Testis (tissue), 3 donors: ENCODE measurements around the gene CHD8. TPM values are rescaled to one million over a fixed set of nuclear protein-coding genes. Genes with fewer than 3 reads are reported as not detected.
A peak's percentile ranks its signal among the peaks of the same experiment; 100 is the strongest.

Source experiments
- DNase-seq: peaks from one replicate; pipeline ENCODE4 v3.0.0-alpha.2; 2019
- H3K27ac ChIP-seq, 2 donors: fragments of 200-600 bp; sonication (generic); one replicate each; pipeline ENCODE4 v1.5.1; 2019
- H3K27me3 ChIP-seq: fragments of 200-600 bp; sonication (generic); one replicate; pipeline ENCODE4 v1.5.1; 2019
- H3K36me3 ChIP-seq: fragments of 200-600 bp; sonication (generic); one replicate; pipeline ENCODE4 v1.5.1; 2017; ENCODE audit warnings: low read depth; ENCODE audit errors: missing control alignments
- H3K4me1 ChIP-seq: fragments of 200-600 bp; sonication (generic); one replicate; pipeline ENCODE4 v1.5.1; 2019
- H3K4me3 ChIP-seq, 2 donors: fragments of 200-600 bp; sonication (generic); one replicate each; pipeline ENCODE4 v1.5.1; 2017 to 2019
- H3K9me3 ChIP-seq: fragments of 200-600 bp; sonication (generic); one replicate; pipeline ENCODE4 v1.5.1; 2017
- CTCF ChIP-seq, 3 experiments: fragments of 450-650 bp in 2 of 3; fragments of 200-600 bp in 1 of 3; sonication (generic) in 1 of 3; IDR thresholded peaks; one replicate each; pipeline ENCODE4 v1.5.1; 2016 to 2019; ENCODE audit warnings: antibody characterized with exemption in 3 of 3, mild to moderate bottlenecking in 2 of 3, moderate library complexity in 1 of 3
- POLR2A ChIP-seq: fragments of 450-650 bp; IDR thresholded peaks from one replicate; pipeline ENCODE4 v1.6.1; 2017; ENCODE audit warnings: antibody characterized with exemption, mild to moderate bottlenecking, moderate library complexity
- WGBS, 2 donors: methylation state at CpG; one replicate each; pipeline ENCODE4 v1.1.5; 2018; 5-methylcytosine and 5-hydroxymethylcytosine counted together
- intact Hi-C: fragments of 100-400 bp; cut with DNase I; formaldehyde crosslinking; loops from one replicate; pipeline ENCODE4 v1.15.1; 2023; ENCODE audit warnings: low total_unique reads
- polyA plus RNA-seq: library from polyadenylated mRNA; stranded (reverse); fragments of 350-450 nt; fragmentation: Illumina TruSeq; extraction: RNeasy Lipid Tissue Mini Kit (QIAGEN cat#74804); gene quantifications from one replicate; pipeline ENCODE4 v1.2.3, GENCODE V29; 2014; ENCODE audit warnings: low read depth, low replicate concordance; ENCODE audit not compliant: insufficient read depth
- total RNA-seq, 2 donors: library from RNA; depleted of rRNA; stranded (reverse); fragments of >200 nt; gene quantifications; one replicate each; pipeline ENCODE4 v1.2.3, GENCODE V29; 2016

CHD8 gene
- total and polyA plus RNA-seq, 3 donors from 2014 or later: 67.3 to 87.4 (median 82.8) TPM

DNA sequence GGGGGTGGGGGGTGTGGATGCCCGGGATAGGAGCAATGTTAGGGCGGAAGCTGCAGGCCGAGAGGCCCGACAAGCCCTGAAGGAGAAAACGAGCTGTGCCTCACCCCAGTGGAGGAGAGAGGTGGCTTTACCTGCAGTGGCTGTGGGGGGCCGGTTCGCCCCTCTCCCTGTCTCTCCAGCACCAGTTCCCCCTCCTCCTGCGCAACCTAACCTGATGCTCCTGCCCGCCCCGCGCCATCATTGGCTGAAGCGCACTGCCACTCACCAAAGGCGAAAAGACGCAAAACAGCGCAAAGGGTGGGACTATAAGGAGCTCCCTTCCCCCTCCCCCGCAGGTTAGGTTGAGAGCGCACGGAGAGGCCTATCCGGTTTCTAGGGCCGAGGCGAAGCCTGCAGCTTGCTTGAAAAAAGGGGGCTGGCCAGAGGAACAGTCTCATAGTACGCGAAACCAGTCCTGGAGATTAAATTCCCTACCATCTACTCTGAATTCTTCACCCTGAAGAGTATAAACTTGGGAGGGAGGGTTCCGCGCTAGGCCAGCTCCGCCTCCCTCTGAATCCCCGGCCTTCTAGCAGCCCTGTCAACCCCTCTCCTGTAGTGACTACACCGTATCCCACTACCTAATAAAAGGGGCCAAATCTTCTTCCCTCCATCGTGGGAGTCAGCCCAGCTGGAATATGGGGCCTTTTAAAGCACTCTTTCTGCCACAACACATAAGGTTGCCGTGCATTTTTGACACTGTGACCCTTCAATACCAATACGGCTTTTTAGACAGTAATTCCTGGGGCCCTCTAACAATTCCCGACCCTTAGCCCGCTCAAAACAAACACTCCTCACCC, 18.6 kb downstream of the CHD8 start:
- peak; percentile 99 for DNase-seq
- H3K36me3 ChIP-seq: no peaks in the 10 kb centered on the region
- H3K4me3 ChIP-seq: peak overlapping the region; percentile 90 to 93
- TF ChIP-seq POLR2A (no peak), CTCF (IDR thresholded peaks at IDR 0.05) (no peak)
- peaks cover 20% of the 10 kb centered on the region for H3K4me1 ChIP-seq
- no peaks in the 10 kb centered on the region for H3K9me3 ChIP-seq
- H3K27me3 ChIP-seq: no peaks in the 10 kb centered on the region
- intact Hi-C loops: no loop called here
- WGBS, 2 donors: 2% methylated on average over 27 to 33 of the region's 33 CpGs
- peak overlapping the region; percentile 57 to 93 for H3K27ac ChIP-seq

- H3K4me3 ChIP-seq: peak overlapping the region; percentile 90 to 93
- peak overlapping the region; percentile 57 to 93 for H3K27ac ChIP-seq
- H3K9me3 ChIP-seq: no peaks in the 10 kb centered on the region
- WGBS, 2 donors: 0 to 2% methylated on average over 11 of the region's 11 CpGs
- H3K27me3 ChIP-seq: no peaks in the 10 kb centered on the region
- intact Hi-C loops: no loop called here
- DNase-seq: no peak
- H3K36me3 ChIP-seq: no peaks in the 10 kb centered on the region
- peaks cover 20% of the 10 kb centered on the region for H3K4me1 ChIP-seq
- no peak for TF ChIP-seq POLR2A
- TF ChIP-seq CTCF (IDR thresholded peaks at IDR 0.05): no peak
Observed at GRCh38 chr14:21436567-21437062, 19.3 kb downstream of the CHD8 start.

GRCh38 chr14:21431126-21431525, 24.8 kb downstream of the CHD8 start:
- H3K27me3 ChIP-seq: no peaks in the 10 kb centered on the region
- H3K9me3 ChIP-seq: no peaks in the 10 kb centered on the region
- no peak for TF ChIP-seq POLR2A
- H3K36me3 ChIP-seq: no peaks in the 10 kb centered on the region
- H3K4me3 ChIP-seq: no peak overlapping the region
- intact Hi-C loops: no loop called here
- no peak for DNase-seq
- peaks cover 6% of the 10 kb centered on the region for H3K4me1 ChIP-seq
- 98 to 100% methylated on average over 2 of the region's 2 CpGs for WGBS, 2 donors
- no peak overlapping the region for H3K27ac ChIP-seq

DNA sequence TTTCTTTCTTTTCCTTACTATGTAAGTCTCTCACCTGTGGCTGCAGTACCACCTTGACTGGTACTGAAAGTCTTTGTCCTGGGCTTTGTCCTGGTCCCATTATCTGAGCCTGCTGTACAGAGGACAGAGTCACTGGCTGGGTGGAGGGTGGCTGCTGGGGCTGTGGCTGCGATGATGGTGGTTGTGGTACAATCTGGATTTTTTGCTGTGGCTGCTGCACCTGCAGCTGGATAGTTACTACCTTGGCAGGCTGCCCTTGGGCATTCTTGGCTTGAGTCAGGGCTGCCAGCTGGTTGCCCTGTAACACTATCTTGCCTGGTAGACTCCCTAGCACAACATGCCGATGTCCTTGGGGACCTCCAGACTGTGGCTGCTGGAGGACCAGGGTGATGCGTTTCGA, 27.0 kb downstream of the CHD8 start:
- no peaks in the 10 kb centered on the region for H3K27me3 ChIP-seq
- no peak overlapping the region for H3K4me3 ChIP-seq
- WGBS, 2 donors: 61 to 75% methylated on average over 4 of the region's 4 CpGs
- DNase-seq: peak; percentile 58
- no peak for TF ChIP-seq CTCF (IDR thresholded peaks at IDR 0.05)
- TF ChIP-seq POLR2A: no peak
- no peak overlapping the region for H3K27ac ChIP-seq
- H3K36me3 ChIP-seq: no peaks in the 10 kb centered on the region
- H3K4me1 ChIP-seq: no peaks in the 10 kb centered on the region
- intact Hi-C loops: no loop called here
- H3K9me3 ChIP-seq: no peaks in the 10 kb centered on the region

GRCh38 chr14:21426692-21427091, 29.2 kb downstream of the CHD8 start:
- Histone ChIP-seq H3K9me3 (no peaks in the 10 kb centered on the region), H3K4me1 (no peaks in the 10 kb centered on the region), H3K27ac (no peak overlapping the region), H3K27me3 (no peaks in the 10 kb centered on the region), H3K36me3 (no peaks in the 10 kb centered on the region), H3K4me3 (no peak overlapping the region)
- intact Hi-C loops: no loop called here
- DNase-seq: no peak
- WGBS, 2 donors: 91 to 100% methylated on average over 1 of the region's 1 CpG
- TF ChIP-seq CTCF (IDR thresholded peaks at IDR 0.05) (no peak), POLR2A (no peak)
